Coronary artery (tissue), 2 donors: Measurements from ENCODE around the gene INPP4A.

ENCODE experiments used
- DNase-seq: peaks from one replicate; pipeline ENCODE4 v3.0.0-alpha.2; 2017; ENCODE audit warnings: low spot score
- H3K27ac ChIP-seq, 2 donors: fragments of 200-600 bp; sonication (generic); one replicate each; pipeline ENCODE4 v1.5.1; 2016 to 2019
- H3K4me3 ChIP-seq: fragments of 200-600 bp; sonication (generic); 2 replicates; pipeline ENCODE4 v1.5.1; 2016; ENCODE audit warnings: mild to moderate bottlenecking, moderate library complexity
- CTCF ChIP-seq: fragments of 200-600 bp; sonication (generic); IDR thresholded peaks from one replicate; pipeline ENCODE4 v1.5.1; 2019; ENCODE audit warnings: antibody characterized with exemption

Gene INPP4A

GRCh38 chr2:98446850-98447249 lies 2.2 kb downstream of the INPP4A start:
- Histone ChIP-seq H3K4me3 (no peak overlapping the region), H3K27ac (no peak overlapping the region)
- TF ChIP-seq CTCF, result no peak
- DNase-seq, result no peak

GRCh38 chr2:98448441-98449145 lies 3.9 kb downstream of the INPP4A start:
- no peak overlapping the region for H3K4me3 ChIP-seq
- no peak overlapping the region for H3K27ac ChIP-seq
- DNase-seq, result no peak
- TF ChIP-seq CTCF, result no peak

GRCh38 chr2:98452396-98453027 lies 7.9 kb downstream of the INPP4A start:
- TF ChIP-seq CTCF, result no peak
- H3K27ac ChIP-seq, result no peak overlapping the region
- H3K4me3 ChIP-seq, result no peak overlapping the region
- no peak for DNase-seq

- DNase-seq, result no peak
- no peak for TF ChIP-seq CTCF
- Histone ChIP-seq H3K4me3 (no peak overlapping the region), H3K27ac (no peak overlapping the region)
Measured at GRCh38 chr2:98453083-98453482, 8.4 kb downstream of the INPP4A start.

- H3K27ac ChIP-seq, result no peak overlapping the region
Measured at GRCh38 chr2:98453531-98453930, 8.9 kb downstream of the INPP4A start.

GRCh38 chr2:98454073-98454472 lies 9.4 kb downstream of the INPP4A start:
- Histone ChIP-seq H3K4me3 (no peak overlapping the region), H3K27ac (peak overlapping the region in 1 of 2 donors; percentile 68)
- DNase-seq, result no peak
- TF ChIP-seq CTCF, result no peak

More at GRCh38 chr2:98453531-98453930, 8.9 kb downstream of the INPP4A start:
- no peak overlapping the region for H3K4me3 ChIP-seq
- no peak for TF ChIP-seq CTCF
- DNase-seq, result no peak
